SK-N-SH treated with all-trans-retinoic acid at 6 μM for 48 hours (cell line): ENCODE data around the gene DOK6.

Experiments
- ATAC-seq: fragments of 200-7000 bp; cut with Tn5 transposase; 3 replicates; pipeline ENCODE4 v1.9.1; 2020; ENCODE audit warnings: mild to moderate bottlenecking, moderate library complexity
- ARNTL ChIP-seq: fragments of 450-650 bp; formaldehyde crosslinking; IDR thresholded peaks from 2 replicates; pipeline ENCODE4 v1.5.0; 2020; ENCODE audit warnings: low read depth, mild to moderate bottlenecking, moderate library complexity, borderline replicate concordance
- BACH2 ChIP-seq: fragments of 250-450 bp; sonication (Bioruptor Pico); IDR thresholded peaks from 2 replicates; pipeline ENCODE4 v1.9.0; 2021; ENCODE audit warnings: mild to moderate bottlenecking, borderline replicate concordance
- CSDC2 ChIP-seq: fragments of 250-450 bp; sonication (Bioruptor Pico); IDR thresholded peaks from 2 replicates; pipeline ENCODE4 v1.5.0; 2020; ENCODE audit warnings: mild to moderate bottlenecking, moderate library complexity
- ESRRG ChIP-seq: fragments of 250-450 bp; sonication (Bioruptor Pico); IDR thresholded peaks from 2 replicates; pipeline ENCODE4 v1.6.1; 2021; ENCODE audit warnings: mild to moderate bottlenecking
- ISL1 ChIP-seq: fragments of 250-450 bp; sonication (Bioruptor Pico); IDR thresholded peaks from 2 replicates; pipeline ENCODE4 v2.1.2; 2022; ENCODE audit warnings: mild to moderate bottlenecking, moderate library complexity
- OSR1 ChIP-seq: fragments of 250-450 bp; sonication (Bioruptor Pico); IDR thresholded peaks from 2 replicates; pipeline ENCODE4 v1.8.0; 2022; ENCODE audit warnings: moderate library complexity, mild to moderate bottlenecking, inconsistent platforms
- PPARA ChIP-seq: fragments of 250-450 bp; sonication (Bioruptor Pico); IDR thresholded peaks from 2 replicates; pipeline ENCODE4 v1.5.0; 2020; ENCODE audit warnings: mild to moderate bottlenecking, borderline replicate concordance
- RARB ChIP-seq: fragments of 250-450 bp; sonication (Bioruptor Pico); IDR thresholded peaks from 2 replicates; pipeline ENCODE4 v1.8.0; 2021; ENCODE audit warnings: mild to moderate bottlenecking, moderate library complexity
- SNAI2 ChIP-seq: fragments of 250-450 bp; sonication (Bioruptor Pico); IDR thresholded peaks from 2 replicates; pipeline ENCODE4 v1.5.0; 2020; ENCODE audit warnings: mild to moderate bottlenecking, moderate library complexity
- TCF4 ChIP-seq: fragments of 250-450 bp; sonication (Bioruptor Pico); IDR thresholded peaks from 2 replicates; pipeline ENCODE4 v1.8.0; 2021; ENCODE audit warnings: mild to moderate bottlenecking, moderate library complexity, borderline replicate concordance
- TOX ChIP-seq: fragments of 250-450 bp; sonication (Bioruptor Pico); IDR thresholded peaks from 2 replicates; pipeline ENCODE4 v1.8.0; 2021; ENCODE audit warnings: mild to moderate bottlenecking, moderate library complexity, borderline replicate concordance
- ZFP3 ChIP-seq: fragments of 250-450 bp; sonication (Bioruptor Pico); IDR thresholded peaks from 2 replicates; pipeline ENCODE4 v1.5.0; 2020; ENCODE audit warnings: mild to moderate bottlenecking, moderate library complexity
- ZFP30 ChIP-seq: fragments of 450-650 bp; formaldehyde crosslinking; IDR thresholded peaks from 2 replicates; pipeline ENCODE4 v1.5.0; 2022; ENCODE audit warnings: mild to moderate bottlenecking, moderate library complexity
- ZNF565 ChIP-seq: fragments of 450-650 bp; formaldehyde crosslinking; conservative IDR thresholded peaks from 2 replicates; pipeline ENCODE4 v1.5.0; 2020; ENCODE audit warnings: low read depth, mild to moderate bottlenecking, moderate library complexity
- ZNF70 ChIP-seq: fragments of 450-650 bp; formaldehyde crosslinking; IDR thresholded peaks from 2 replicates; pipeline ENCODE4 v1.5.0; 2020; ENCODE audit warnings: mild to moderate bottlenecking, moderate library complexity
- ZNF8 ChIP-seq: fragments of 450-650 bp; formaldehyde crosslinking; IDR thresholded peaks from 2 replicates; pipeline ENCODE4 v1.5.0; 2020; ENCODE audit warnings: mild to moderate bottlenecking, moderate library complexity
- TF ChIP-seq, protein P1 (sequence below): fragments of 250-450 bp; sonication (Bioruptor Pico); IDR thresholded peaks from 2 replicates; pipeline ENCODE4 v1.5.1; 2021; ENCODE audit warnings: mild to moderate bottlenecking, moderate library complexity
- TF ChIP-seq, protein P2 (sequence below): fragments of 250-450 bp; sonication (Bioruptor Pico); IDR thresholded peaks from 2 replicates; pipeline ENCODE4 v1.5.0; 2020; ENCODE audit warnings: mild to moderate bottlenecking, moderate library complexity
- TF ChIP-seq, protein P3 (sequence below): fragments of 250-450 bp; sonication (Bioruptor Pico); IDR thresholded peaks from 2 replicates; pipeline ENCODE4 v1.8.0; 2020; ENCODE audit warnings: mild to moderate bottlenecking, moderate library complexity, borderline replicate concordance
- TF ChIP-seq, protein P4 (sequence below): fragments of 250-450 bp; sonication (Bioruptor Pico); IDR thresholded peaks from 2 replicates; pipeline ENCODE4 v1.5.1; 2020; ENCODE audit warnings: low read depth, mild to moderate bottlenecking, moderate library complexity

Gene DOK6

GRCh38 chr18:69785466-69785865 is 384.8 kb downstream of the DOK6 start (continued):
- TF ChIP-seq, protein P1, sequence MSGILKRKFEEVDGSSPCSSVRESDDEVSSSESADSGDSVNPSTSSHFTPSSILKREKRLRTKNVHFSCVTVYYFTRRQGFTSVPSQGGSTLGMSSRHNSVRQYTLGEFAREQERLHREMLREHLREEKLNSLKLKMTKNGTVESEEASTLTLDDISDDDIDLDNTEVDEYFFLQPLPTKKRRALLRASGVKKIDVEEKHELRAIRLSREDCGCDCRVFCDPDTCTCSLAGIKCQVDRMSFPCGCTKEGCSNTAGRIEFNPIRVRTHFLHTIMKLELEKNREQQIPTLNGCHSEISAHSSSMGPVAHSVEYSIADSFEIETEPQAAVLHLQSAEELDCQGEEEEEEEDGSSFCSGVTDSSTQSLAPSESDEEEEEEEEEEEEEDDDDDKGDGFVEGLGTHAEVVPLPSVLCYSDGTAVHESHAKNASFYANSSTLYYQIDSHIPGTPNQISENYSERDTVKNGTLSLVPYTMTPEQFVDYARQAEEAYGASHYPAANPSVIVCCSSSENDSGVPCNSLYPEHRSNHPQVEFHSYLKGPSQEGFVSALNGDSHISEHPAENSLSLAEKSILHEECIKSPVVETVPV, result no peak
- TF ChIP-seq CSDC2 (CRISPR knock-in tag) (no peak), ARNTL (CRISPR knock-in tag) (no peak)
- TF ChIP-seq, all 23 proteins: peak for 0

DNA sequence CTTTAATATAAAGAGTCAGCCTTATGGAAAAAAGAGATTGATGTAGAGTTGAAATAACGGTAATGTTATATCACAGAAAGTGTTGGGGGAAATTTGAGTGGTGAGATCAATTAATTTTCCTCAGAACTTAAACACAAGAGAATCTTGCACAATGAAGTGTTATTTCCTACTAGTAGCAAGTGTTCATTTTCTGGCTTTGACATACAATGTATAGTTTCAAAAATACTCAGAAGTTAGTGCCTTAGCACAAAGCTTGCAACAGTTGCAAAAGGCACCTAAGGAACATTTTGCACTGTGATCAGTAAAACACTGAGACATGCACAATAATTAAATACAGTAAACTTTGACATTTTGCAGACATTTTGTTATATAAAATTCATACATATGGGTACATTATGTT is 385.7 kb downstream of the DOK6 start:
- TF ChIP-seq, protein P2, sequence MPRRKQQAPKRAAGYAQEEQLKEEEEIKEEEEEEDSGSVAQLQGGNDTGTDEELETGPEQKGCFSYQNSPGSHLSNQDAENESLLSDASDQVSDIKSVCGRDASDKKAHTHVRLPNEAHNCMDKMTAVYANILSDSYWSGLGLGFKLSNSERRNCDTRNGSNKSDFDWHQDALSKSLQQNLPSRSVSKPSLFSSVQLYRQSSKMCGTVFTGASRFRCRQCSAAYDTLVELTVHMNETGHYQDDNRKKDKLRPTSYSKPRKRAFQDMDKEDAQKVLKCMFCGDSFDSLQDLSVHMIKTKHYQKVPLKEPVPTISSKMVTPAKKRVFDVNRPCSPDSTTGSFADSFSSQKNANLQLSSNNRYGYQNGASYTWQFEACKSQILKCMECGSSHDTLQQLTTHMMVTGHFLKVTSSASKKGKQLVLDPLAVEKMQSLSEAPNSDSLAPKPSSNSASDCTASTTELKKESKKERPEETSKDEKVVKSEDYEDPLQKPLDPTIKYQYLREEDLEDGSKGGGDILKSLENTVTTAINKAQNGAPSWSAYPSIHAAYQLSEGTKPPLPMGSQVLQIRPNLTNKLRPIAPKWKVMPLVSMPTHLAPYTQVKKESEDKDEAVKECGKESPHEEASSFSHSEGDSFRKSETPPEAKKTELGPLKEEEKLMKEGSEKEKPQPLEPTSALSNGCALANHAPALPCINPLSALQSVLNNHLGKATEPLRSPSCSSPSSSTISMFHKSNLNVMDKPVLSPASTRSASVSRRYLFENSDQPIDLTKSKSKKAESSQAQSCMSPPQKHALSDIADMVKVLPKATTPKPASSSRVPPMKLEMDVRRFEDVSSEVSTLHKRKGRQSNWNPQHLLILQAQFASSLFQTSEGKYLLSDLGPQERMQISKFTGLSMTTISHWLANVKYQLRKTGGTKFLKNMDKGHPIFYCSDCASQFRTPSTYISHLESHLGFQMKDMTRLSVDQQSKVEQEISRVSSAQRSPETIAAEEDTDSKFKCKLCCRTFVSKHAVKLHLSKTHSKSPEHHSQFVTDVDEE (CRISPR knock-in tag), result no peak
- TF ChIP-seq, protein P3, sequence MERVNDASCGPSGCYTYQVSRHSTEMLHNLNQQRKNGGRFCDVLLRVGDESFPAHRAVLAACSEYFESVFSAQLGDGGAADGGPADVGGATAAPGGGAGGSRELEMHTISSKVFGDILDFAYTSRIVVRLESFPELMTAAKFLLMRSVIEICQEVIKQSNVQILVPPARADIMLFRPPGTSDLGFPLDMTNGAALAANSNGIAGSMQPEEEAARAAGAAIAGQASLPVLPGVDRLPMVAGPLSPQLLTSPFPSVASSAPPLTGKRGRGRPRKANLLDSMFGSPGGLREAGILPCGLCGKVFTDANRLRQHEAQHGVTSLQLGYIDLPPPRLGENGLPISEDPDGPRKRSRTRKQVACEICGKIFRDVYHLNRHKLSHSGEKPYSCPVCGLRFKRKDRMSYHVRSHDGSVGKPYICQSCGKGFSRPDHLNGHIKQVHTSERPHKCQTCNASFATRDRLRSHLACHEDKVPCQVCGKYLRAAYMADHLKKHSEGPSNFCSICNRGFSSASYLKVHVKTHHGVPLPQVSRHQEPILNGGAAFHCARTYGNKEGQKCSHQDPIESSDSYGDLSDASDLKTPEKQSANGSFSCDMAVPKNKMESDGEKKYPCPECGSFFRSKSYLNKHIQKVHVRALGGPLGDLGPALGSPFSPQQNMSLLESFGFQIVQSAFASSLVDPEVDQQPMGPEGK (CRISPR knock-in tag), result no peak
- TF ChIP-seq PPARA (CRISPR knock-in tag), result no peak
- TF ChIP-seq SNAI2 (CRISPR knock-in tag), result no peak
- TF ChIP-seq, protein P4, sequence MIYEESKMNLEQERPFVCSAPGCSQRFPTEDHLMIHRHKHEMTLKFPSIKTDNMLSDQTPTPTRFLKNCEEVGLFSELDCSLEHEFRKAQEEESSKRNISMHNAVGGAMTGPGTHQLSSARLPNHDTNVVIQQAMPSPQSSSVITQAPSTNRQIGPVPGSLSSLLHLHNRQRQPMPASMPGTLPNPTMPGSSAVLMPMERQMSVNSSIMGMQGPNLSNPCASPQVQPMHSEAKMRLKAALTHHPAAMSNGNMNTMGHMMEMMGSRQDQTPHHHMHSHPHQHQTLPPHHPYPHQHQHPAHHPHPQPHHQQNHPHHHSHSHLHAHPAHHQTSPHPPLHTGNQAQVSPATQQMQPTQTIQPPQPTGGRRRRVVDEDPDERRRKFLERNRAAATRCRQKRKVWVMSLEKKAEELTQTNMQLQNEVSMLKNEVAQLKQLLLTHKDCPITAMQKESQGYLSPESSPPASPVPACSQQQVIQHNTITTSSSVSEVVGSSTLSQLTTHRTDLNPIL, result no peak
- TF ChIP-seq, protein P1, result no peak
- no peak for TF ChIP-seq RARB (CRISPR knock-in tag)
- TF ChIP-seq CSDC2 (CRISPR knock-in tag), result no peak
- no peak for TF ChIP-seq ZNF8 (CRISPR knock-in tag)
- TF ChIP-seq BACH2 (CRISPR knock-in tag), result no peak
- ATAC-seq, result no peak

- no peak for TF ChIP-seq TCF4 (CRISPR knock-in tag)
- no peak for TF ChIP-seq ZNF8 (CRISPR knock-in tag)
- no peak for TF ChIP-seq ESRRG (CRISPR knock-in tag)
- no peak for TF ChIP-seq BACH2 (CRISPR knock-in tag)
- no peak for TF ChIP-seq ZNF565 (CRISPR knock-in tag)
- TF ChIP-seq ZFP3 (CRISPR knock-in tag), result no peak
- TF ChIP-seq SNAI2 (CRISPR knock-in tag), result no peak
- TF ChIP-seq CSDC2 (CRISPR knock-in tag), result no peak
- no peak for TF ChIP-seq ZFP30
- no peak for TF ChIP-seq ISL1
- TF ChIP-seq, protein P2 (CRISPR knock-in tag), result no peak
- TF ChIP-seq RARB (CRISPR knock-in tag), result no peak
- no peak for TF ChIP-seq TOX (CRISPR knock-in tag)
- TF ChIP-seq PPARA (CRISPR knock-in tag), result no peak
- TF ChIP-seq ZNF70, result no peak
- no peak for TF ChIP-seq OSR1 (CRISPR knock-in tag)
- TF ChIP-seq, protein P1, result no peak
- no peak for ATAC-seq
These were observed 387.3 kb downstream of the DOK6 start for GRCh38 chr18:69787825-69788547.
